Inflammatory macrophage (primary cell): ENCODE results near the gene OR10H1.
"Not testable (repeated sequence)": the region's sequence is repeated elsewhere in the genome, so short reads cannot be mapped to it uniquely, and the experiment has no call there.

Experiments
- DNase-seq, 2 donors: peaks; one replicate each; pipeline ENCODE4 v3.0.0-alpha.2; 2020 to 2022

OR10H1 gene

GRCh38 chr19:15828611-15829305 is 13.3 kb upstream of the OR10H1 start:
- DNase-seq: not testable (repeated sequence)

GRCh38 chr19:15828121-15828610 is 12.7 kb upstream of the OR10H1 start:
- no peak for DNase-seq

- DNase-seq: no peak
Observed at GRCh38 chr19:15825753-15826152, 10.3 kb upstream of the OR10H1 start.

GRCh38 chr19:15820646-15821045 is 5.2 kb upstream of the OR10H1 start:
- DNase-seq: no peak

DNA sequence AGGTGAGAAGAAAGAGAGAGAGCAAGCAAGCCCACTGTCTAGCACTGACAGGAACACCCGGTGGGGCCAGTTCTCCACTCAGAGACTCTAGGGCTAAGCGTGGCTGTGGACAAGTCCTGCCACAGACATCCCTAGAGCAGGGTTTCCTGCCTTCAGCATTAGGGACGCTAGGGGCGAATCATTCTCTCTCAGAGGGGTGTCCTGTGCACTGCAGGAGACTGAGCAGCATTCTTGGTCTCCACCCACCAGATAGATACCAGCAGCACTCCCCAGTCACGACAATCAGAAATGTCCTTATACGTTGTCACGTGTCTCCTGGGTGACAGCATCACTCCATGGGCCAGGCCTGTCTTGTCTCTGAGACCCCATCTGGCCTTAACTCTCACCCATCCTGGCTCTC is 1.5 kb downstream of the OR10H1 start:
- no peak for DNase-seq

- no peak for DNase-seq
Observed at GRCh38 chr19:15812060-15812722, 3.3 kb downstream of the OR10H1 start.

- no peak for DNase-seq
Observed at GRCh38 chr19:15811476-15811875, 4.0 kb downstream of the OR10H1 start.

- no peak for DNase-seq
Observed at GRCh38 chr19:15810335-15810734, 5.1 kb downstream of the OR10H1 start.

DNA sequence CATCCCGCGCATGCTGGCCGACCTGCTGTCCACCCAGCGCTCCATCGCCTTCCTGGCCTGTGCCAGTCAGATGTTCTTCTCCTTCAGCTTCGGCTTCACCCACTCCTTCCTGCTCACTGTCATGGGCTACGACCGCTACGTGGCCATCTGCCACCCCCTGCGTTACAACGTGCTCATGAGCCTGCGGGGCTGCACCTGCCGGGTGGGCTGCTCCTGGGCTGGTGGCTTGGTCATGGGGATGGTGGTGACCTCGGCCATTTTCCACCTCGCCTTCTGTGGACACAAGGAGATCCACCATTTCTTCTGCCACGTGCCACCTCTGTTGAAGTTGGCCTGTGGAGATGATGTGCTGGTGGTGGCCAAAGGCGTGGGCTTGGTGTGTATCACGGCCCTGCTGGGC is 21.2 kb downstream of the OR10H1 start:
- not testable (repeated sequence) for DNase-seq

GRCh38 chr19:15790096-15790495 is 25.4 kb downstream of the OR10H1 start:
- DNase-seq: no peak

- DNase-seq: no peak
Observed at GRCh38 chr19:15788594-15789270, 26.7 kb downstream of the OR10H1 start.

- DNase-seq: no peak
Observed at GRCh38 chr19:15787611-15788155, 27.8 kb downstream of the OR10H1 start, which contains the start of gene OR10H5. TSS of gene OR10H5 (plus strand) at chr19:15787661. CDS start at chr19:15794049, 6,388 bp downstream.

- not testable (repeated sequence) for DNase-seq
Observed at GRCh38 chr19:15782896-15783295, 32.6 kb downstream of the OR10H1 start.

GRCh38 chr19:15782211-15782610 is 33.3 kb downstream of the OR10H1 start:
- no peak for DNase-seq

DNA sequence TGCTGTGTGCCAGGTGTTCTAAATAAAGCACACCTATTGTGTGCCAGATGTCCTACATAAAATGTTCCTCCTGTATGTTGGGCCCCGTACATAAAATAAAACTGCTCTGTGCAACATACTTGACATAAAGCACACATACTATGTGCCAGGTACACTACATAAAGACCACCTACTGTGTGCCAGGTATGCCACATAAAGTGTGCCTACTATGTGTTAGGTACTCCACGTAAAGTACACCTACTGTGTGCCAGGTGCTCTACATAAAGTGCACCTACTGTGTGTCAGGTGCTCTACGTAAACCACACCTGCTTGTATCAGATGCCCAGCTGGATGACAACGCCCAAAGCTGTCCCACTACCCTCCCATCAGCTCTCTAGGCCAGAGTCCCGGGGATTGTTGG is 33.8 kb downstream of the OR10H1 start:
- DNase-seq: no peak

DNA sequence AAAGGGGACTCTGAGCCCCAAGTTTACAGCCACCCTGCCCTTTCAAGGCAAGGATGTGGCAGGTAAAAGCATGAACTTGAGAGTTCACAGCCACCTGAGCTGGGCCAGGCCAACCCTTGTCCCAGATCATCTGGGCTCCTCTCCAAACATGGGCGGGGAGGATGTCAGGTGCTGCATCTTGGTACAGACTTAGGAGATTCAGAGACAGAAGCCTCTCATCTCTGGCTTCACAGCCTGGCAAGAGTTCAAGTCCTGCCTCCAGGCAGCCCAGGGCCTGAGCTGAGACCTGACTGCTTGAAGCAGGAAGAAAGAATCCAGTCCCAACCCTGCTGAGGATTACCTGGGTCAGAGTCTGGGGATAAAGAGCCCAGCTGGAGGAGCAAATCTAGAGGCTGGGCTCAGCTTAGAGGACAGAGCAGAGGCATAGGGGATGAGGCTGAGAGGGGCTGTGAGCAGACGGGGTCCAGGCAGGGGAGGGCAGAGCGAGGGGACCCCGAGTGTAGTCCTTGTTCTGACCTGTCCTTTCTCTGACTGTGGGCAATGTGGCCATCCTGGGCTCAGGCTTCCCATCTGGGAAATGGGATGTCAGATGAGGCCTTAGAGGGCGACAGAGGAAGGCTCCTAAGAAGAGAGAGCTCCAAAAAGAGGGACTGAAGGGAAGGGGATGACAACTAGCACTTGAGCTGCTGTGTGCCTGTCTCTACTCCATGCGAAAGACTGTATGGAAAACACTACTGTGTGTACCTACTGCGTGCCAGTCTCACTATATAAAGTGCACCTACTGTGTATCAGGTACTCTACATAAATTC is 34.6 kb downstream of the OR10H1 start:
- no peak for DNase-seq

DNA sequence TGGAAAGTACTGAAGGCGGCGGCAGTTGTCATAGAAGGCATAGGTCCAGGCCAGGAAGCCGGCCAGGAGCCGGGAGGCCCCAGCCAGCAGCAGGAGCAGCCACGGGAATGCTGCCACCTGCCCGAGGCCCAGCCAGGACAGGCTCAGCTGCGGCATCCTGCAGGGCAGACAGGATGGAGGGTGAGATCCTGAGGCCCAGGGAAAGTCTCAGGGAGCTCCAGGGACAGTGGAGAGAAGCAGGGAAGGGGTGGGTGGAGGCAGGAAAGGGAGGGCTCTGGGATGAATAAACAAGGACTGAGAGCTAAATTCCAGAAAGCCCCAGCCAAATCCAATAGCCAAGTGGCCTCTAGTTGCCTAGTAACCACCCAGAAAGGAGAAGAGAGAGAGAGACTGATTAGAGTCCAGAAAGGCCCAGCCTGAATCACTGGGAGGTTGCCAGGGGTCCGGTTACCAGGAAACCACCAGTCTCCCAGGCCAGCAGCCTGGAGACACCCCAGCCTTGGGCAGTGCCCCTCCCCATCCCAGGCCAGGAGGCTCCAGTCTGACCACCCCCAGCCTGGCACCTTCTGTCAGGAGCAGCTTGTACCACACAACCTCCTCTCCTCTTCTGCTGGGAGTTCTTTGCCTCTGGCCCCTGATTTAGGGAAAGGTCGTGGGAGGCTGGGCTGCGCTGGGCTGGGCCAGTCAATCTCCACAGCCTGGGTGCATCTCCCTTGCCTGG is 35.5 kb downstream of the OR10H1 start:
- no peak for DNase-seq

DNA sequence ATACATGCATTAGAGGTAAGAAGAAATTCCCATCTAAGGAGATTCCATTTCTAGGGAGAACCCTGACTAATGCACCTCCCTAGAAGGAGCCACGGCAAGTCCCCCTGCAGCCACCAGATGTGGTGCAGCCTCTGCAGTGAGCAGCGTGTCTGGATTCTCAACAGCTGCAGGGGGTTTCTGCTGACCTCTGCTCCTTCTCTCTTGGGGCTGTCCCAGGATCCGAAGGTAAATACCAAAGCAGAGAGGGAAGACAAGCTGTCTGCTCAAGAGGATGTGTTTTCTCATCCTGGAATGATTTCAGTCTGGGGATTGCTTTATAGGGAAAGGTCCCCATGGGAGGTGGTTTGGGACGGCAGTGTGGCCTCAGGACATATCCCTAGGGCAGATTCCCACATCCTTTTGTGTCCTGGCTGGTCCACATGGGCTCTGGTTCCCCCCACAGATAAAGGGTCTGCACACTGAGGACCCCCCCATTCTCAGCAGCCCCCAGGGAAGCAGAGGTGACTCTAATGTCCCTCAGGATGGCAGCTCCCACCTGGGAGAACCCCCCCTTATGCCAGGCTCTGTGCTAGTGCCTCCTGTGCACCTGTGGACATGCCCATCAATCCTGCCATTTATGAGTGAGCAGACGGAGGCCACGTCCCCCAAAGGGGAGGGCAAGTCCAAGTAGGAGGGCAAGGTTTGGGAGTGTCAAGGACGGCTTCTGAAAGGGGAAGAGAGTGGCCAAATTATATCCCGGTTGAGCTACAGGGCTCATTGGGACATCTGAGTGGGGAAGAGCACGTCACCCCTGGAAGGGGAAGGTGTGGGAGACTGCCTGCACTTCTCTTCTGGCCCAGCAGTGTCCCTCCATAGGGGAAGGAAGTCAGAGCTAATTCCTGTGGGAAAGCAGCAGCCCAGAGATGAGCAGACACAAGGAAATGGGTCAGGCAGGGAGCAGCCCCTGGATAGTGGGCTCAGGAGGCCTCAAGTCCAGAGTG is 38.2 kb downstream of the OR10H1 start:
- peak; percentile 3 to 56 for DNase-seq

DNA sequence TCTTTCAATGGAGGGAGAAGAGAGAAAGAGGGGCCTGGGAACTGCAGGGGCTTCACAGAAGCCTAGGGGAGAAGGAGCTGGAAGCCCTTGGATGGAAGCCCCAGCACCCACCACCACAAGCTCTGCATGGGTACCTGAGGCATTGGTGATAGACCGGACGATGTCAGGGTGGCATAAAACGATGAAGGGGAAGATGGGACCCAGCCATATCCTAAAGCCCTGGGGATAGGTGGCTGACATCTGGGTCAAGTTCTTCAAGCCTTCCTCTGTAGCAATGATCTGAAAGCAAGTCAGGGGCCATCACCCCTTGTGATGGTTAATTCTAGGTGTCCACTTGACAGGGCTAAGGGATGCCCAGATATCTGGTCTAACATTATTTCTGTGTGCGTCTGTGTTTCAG is 39.2 kb downstream of the OR10H1 start:
- no peak for DNase-seq

- no peak for DNase-seq
Observed at GRCh38 chr19:15775249-15775648, 40.2 kb downstream of the OR10H1 start.
